GM21786 (cell line): ENCODE results near the gene PIK3CG.

Experiments
- ATAC-seq: cut with Tn5 transposase; IDR thresholded peaks from one replicate; pipeline ENCODE4 v1.9.1; 2021; ENCODE audit not compliant: unreplicated experiment

Gene PIK3CG

GRCh38 chr7:106855540-106856132, 9.4 kb upstream of the PIK3CG start:
- ATAC-seq, result no peak

- ATAC-seq, result no peak
These were observed 6.2 kb upstream of the PIK3CG start for GRCh38 chr7:106858618-106859532.

GRCh38 chr7:106862317-106863089, 2.6 kb upstream of the PIK3CG start:
- ATAC-seq, result no peak

GRCh38 chr7:106863274-106863997, 1.6 kb upstream of the PIK3CG start:
- no peak for ATAC-seq

GRCh38 chr7:106864298-106865081, 592 bp upstream of the PIK3CG start:
- peak; percentile 34 for ATAC-seq

GRCh38 chr7:106866298-106867281, 1.5 kb downstream of the PIK3CG start:
- peak; percentile 33 for ATAC-seq

GRCh38 chr7:106867641-106868351, 2.7 kb downstream of the PIK3CG start:
- no peak for ATAC-seq

GRCh38 chr7:106868364-106868763, 3.3 kb downstream of the PIK3CG start:
- ATAC-seq, result no peak

GRCh38 chr7:106869954-106870353, 4.9 kb downstream of the PIK3CG start:
- ATAC-seq, result no peak

- no peak for ATAC-seq
These were observed 5.4 kb downstream of the PIK3CG start for GRCh38 chr7:106870528-106870927.

- ATAC-seq, result peak; percentile 92
These were observed 5.9 kb downstream of the PIK3CG start for GRCh38 chr7:106870983-106871410.

GRCh38 chr7:106871793-106872571, 6.9 kb downstream of the PIK3CG start:
- no peak for ATAC-seq

- no peak for ATAC-seq
These were observed 7.7 kb downstream of the PIK3CG start for GRCh38 chr7:106872763-106873162.

- no peak for ATAC-seq
These were observed 9.0 kb downstream of the PIK3CG start for GRCh38 chr7:106874076-106874475.

GRCh38 chr7:106875508-106875907, 10.4 kb downstream of the PIK3CG start:
- no peak for ATAC-seq

GRCh38 chr7:106878748-106879439, 13.8 kb downstream of the PIK3CG start:
- no peak for ATAC-seq

GRCh38 chr7:106881984-106882383, 16.9 kb downstream of the PIK3CG start:
- ATAC-seq, result no peak
